SK-MEL-5 (cell line): ENCODE results near the gene HNRNPA0. TPM values are rescaled to one million over a fixed set of nuclear protein-coding genes. Genes with fewer than 3 reads are reported as not detected.
"Not testable (repeated sequence)": the region's sequence is repeated elsewhere in the genome, so short reads cannot be mapped to it uniquely, and the experiment has no call there.

Source experiments
- DNase-seq: peaks from one replicate; pipeline ENCODE4 v3.0.0-alpha.2; 2016; ENCODE audit warnings: low read depth, low spot score
- in situ Hi-C: cut with HindIII; loops from 2 replicates; pipeline ENCODE4 v1.10.0; 2016; ENCODE audit warnings: low sequenced_read_pairs, high pct_unique_total_duplicates, low pct_unique_long_range_greater_than_20kb
- polyA plus RNA-seq, 2 experiments: library from polyadenylated mRNA; depleted of rRNA; stranded (reverse); fragments of >200 nt; gene quantifications; 2 replicates each; pipeline ENCODE4 v1.2.3, GENCODE V29; 2015
- total RNA-seq: library from RNA; depleted of rRNA; stranded (reverse); fragments of >200 nt; shearing (Covaris generic); gene quantifications from 2 replicates; pipeline ENCODE4 v1.2.3, GENCODE V29; 2014; rRNA removed

Gene HNRNPA0
- total RNA-seq = 7.2 and 9.7 TPM in 2 replicates
- polyA plus RNA-seq (2015; cell fraction: cytosol; rRNA removed) = 40.7 and 44.6 TPM in 2 replicates
- 10.7 and 12.2 TPM in 2 replicates for polyA plus RNA-seq (2015; cell fraction: nucleus; rRNA removed)

- peak; percentile 97 for DNase-seq
- in situ Hi-C loops = no loop called here
These were observed at the start of gene HNRNPA0 for GRCh38 chr5:137754188-137754960. Gene HNRNPA0 (minus strand): TSS chr5:137754363. CDS start chr5:137754066, 297 bp downstream.

DNA sequence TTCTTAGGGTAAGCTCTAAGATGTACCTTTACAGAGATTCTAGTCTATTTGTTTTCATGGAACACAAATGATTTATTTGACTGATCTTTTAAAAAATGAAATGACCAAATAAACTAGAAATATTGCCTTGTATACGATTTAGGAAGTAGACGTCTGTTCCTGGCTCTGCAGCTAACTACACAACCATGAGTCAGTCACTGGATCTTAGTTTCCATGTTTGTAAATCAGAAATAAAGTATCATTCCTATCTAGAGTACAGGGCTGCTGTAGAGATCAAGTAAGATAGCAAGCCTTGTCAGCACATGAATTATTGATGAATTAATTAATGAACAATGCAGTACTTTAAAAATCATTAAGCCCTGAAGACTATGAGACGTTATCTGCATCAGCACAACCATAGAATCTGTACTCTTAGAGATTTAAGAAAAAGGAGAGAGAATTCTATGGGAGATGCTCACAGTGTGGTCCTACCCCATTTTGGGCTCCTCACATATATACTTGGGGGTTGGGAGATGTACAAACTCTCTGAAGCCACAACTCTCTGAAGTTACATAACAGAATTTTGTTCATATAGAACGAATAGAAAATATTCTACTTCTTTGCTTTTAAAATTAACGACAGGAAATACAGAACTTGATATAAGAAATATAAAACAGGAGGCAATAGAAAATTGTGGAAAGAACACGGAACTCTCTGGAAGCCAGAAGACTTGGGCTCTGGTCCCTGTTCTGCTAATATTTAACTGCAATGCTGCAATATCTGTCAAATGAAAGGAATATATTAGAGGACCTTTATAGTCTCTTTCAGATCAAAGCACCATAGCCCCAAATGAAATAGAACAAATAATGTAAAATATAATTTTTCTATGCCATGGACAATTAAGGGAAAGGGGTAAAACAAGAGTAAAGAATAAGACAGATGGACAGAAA is 48.4 kb upstream of the HNRNPA0 start:
- no peak for DNase-seq
- in situ Hi-C loops = no loop called here

DNA sequence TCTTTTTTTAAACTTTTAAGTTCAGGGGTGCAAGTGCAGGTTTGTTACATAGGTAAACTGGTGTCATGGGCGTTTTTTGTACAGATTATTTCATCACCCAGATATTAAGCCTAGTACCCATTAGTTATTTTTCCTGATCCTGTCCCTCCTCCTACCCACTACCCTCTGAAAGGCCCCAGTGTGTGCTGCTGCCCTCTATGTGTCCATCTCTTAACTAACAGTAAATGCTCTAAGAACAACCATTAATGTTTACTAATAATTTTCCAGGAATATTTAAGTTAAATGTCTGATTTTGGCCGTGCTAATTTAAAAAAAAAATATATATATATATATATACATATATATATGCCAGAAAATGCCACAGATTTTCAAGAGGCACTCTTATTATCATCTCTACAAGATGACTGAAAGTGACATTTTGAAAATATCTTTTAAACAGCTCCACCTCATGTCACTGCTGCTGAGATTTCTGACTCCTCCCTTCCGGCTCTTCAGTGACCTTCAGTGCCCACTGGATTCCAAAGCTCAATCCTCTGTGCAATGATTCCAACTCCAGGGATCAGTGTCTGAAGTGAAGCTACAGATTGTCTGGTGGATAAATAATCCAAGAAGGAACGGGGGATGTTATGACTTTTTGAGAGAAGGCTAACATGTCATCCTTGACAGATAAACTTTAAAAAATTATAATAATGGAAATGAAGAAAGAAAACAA is 46.7 kb upstream of the HNRNPA0 start:
- in situ Hi-C loops = no loop called here
- peak; percentile 71 for DNase-seq

DNA sequence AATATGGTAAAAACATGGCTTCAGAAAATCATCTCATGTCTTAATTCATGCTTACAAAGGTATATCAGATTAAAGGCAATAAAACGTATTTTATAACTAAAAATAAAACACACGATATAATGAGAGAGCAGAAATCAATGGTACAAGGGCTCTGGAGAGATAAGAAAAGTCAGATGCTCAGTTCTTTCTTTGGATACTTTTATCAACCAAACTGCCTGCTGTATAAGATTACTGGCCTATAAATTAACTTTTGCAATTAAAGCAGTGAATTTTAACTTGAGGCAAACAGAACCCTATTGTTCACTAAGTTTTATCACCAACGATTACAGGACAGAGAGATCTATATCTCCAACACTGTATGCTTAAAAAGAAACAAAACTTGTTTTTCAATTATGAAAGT is 42.1 kb upstream of the HNRNPA0 start:
- no peak for DNase-seq
- in situ Hi-C loops = no loop called here

DNA sequence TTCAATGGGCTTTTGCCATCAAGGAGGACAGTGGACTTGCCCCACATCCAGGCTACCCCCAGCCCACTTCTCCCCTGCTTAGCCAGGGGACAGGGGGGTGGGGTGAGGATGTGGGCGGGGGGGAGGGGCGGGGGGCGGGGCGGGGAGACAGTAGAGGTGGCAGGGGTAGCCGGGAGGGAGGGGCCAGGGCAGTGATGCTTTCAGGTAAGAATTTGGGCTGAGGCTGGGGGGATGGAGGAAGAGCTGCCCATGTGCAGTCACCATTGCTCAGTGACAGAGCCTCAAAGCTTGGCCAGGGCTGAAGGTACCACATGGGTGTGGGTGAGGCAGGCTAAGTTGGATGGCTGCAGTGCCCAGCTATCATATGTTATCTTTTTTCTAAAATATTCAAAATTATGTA is 40.7 kb upstream of the HNRNPA0 start:
- in situ Hi-C loops = no loop called here
- DNase-seq = no peak

GRCh38 chr5:137792303-137792702 is 38.1 kb upstream of the HNRNPA0 start:
- in situ Hi-C loops = no loop called here
- DNase-seq = no peak

DNA sequence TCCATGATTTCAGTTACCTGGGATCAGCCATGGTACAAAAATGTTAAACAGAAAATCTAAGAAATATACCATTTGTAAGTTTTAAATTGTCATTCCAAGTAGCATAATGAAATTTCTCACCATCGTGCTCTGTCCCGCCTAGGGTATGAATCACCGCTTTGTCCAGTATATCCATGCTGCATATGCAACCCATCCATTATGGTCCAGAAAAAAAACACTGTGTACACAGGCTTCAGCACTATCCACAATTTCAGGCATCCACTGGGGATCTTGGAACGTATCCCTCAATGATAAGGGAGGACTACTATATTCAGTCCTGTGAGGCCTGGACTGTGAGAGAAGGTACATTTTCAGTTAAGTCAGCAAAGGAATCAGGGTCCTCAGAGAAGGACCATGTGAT is 37.6 kb upstream of the HNRNPA0 start:
- in situ Hi-C loops = no loop called here
- DNase-seq = peak; percentile 35

DNA sequence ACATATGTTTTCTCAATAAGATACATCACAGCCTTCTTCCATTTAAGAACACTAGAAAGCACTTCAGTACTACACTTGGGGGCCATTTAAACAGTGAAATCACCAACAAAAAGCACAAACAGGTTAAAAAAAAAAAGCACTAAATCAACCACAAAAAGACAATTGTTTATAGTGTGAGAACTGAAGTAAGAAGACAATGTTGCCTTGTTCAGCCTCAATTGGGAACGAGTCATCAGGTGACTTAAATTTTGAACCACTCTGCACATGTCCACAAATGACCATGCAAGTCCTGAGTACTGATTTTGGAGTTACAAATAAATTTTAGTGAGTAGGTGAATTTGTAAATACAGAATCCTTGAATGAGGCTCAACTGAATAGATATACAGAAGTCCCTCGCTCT is 37.2 kb upstream of the HNRNPA0 start:
- DNase-seq = peak; percentile 88
- in situ Hi-C loops = no loop called here

- DNase-seq, in situ Hi-C loops: not testable (repeated sequence)
These were observed 34.4 kb upstream of the HNRNPA0 start for GRCh38 chr5:137788560-137788959.

DNA sequence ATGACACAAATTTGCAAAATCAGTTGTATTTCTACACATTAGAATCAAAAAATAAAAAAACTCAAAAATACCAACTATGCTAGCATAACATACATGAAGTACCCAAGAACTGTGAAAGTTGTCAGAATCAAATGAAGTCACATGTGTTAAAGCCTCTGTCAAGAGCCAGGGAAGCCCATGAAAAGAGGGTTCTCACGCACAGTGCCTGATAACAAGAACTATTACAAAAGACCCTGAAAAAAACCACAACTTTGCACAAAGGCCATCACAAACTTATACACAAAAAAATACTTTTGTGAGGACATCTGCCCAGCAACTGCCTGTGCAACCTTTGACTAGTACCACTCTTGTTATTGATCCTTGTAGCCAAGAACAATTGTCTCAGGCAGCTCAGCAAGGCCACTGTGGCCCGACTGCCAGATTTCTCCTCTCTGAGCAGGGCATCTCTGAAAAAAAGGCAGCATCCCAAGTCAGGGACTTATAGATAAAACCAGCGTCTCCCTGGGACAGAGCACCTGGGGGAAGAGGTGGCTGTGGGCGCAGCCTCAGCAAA is 28.9 kb upstream of the HNRNPA0 start:
- in situ Hi-C loops = no loop called here
- DNase-seq = no peak

- DNase-seq = no peak
- in situ Hi-C loops = no loop called here
These were observed 27.9 kb upstream of the HNRNPA0 start for GRCh38 chr5:137782055-137782454.

- DNase-seq = peak; percentile 74
- in situ Hi-C loops = no loop called here
These were observed 24.8 kb upstream of the HNRNPA0 start for GRCh38 chr5:137778772-137779564.

- in situ Hi-C loops, DNase-seq: not testable (repeated sequence)
These were observed 13.8 kb upstream of the HNRNPA0 start for GRCh38 chr5:137767937-137768336.

DNA sequence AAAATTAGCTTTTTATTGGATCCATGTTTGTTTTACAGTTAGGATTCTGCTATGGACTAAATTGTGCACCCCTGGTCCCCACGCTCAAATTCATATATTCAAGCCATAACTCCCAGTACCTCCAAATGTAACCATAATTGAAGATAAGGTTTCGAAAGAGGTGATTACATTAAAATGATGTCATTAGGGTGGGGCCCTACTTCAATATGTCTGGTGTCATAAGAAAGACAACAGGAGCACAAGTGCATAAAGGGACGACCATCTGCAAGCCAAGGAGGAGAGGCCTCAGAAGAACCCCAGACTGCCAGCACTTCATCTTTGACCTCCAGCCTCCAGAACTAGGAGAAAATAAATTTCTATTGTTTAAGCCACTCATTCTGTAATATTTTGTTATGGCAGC is 7.4 kb upstream of the HNRNPA0 start:
- no peak for DNase-seq
- in situ Hi-C loops = no loop called here

DNA sequence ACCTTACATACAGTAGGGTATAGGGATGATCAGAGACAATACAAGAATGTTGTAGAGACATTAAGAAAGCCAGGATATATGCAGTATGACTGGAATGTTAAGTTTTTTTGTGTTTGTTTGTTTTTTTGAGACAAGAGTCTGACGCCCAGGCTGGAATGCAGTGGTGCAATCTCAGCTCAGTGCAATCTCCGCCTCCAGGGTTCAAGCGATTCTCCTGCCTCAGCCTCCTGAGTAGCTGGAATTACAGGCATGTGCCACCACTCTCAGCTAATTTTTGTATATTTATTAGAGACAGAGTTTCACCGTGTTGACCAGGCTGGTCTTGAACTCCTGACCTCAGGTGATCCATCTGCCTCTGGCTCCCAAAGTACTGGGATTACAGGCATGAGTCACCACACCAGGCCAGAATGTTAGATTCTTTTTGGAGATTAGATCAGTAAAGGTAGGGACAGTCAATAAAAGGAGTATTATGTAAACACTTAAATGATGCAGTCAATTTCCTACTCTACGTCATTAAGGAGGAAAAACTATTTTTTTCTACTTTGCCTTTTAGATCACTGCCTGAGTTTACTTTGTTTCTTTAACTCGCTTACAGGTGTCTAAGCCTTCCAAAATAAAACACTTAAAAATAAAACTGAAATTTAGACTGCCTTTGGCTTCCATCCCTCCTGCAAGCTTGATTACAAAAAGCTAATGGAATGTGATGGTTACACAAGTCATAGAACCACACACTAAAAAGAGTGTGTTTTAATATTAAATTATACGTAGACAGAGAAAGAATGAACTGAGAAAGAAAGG is 6.8 kb upstream of the HNRNPA0 start:
- DNase-seq = no peak
- in situ Hi-C loops = no loop called here

DNA sequence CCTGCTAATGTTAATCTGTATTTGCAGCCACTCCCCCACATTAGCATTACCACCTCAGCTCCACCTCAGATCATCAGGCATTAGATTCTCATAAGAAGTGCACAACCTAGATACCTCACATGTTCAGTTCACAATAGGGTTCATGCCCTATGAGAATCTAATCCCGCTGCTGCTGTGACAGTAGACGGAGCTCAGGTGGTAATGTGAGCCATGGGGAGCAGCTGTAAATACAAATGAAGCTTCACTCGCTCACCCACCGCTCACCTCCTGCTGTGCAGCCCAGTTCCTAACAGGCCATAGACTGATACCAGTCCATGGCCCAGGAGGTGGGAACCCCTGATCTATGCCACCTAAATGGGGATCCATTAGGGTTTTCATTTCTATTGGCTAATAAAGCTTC is 6.1 kb upstream of the HNRNPA0 start:
- in situ Hi-C loops = no loop called here
- no peak for DNase-seq
